ENCODE data around the gene ZAR1. TPM values are rescaled to one million over a fixed set of nuclear protein-coding genes. Genes with fewer than 3 reads are reported as not detected.

Gene ZAR1
- total RNA-seq, 1 donor from 2014 or later, result not detected

DNA sequence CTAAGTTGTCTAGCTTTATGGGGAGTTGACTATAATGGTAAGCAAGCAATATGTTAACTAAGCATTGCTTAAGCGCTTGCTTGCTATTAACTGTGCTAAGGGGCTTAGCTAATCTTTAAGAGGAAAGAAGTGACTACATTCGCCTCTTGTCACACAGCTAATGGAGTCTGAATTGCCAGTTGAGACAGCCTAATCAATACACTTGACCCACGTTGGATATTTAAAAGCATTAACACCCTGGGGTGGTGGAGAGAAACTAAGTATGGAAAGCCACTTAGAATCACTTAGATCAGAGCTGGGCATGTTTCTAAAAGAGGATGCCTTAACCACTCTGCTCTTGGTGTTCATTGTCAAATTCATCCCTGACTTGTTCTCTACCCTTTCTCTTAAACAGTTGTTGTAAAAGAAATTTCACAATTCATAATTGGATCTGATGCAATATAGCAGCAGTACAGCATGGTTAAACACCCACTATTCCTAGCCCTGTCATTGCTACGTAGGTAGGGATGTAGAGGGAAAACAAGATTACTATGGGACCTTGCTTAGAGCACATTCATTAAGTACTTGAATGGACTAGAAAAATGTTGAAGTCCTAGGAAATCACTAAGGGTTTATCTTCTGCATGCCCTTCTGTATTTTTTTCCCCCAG lies 3.5 kb downstream of the ZAR1 start:
- Mint-ChIP-seq H3K4me3 (ENCODE audit: unreplicated experiment) (no peak overlapping the region), H3K27me3 (ENCODE audit: unreplicated experiment) (peaks cover 33% of the 10 kb centered on the region), H3K36me3 (ENCODE audit: unreplicated experiment) (peaks cover 6% of the 10 kb centered on the region), H3K27ac (ENCODE audit: unreplicated experiment) (no peak overlapping the region), H3K9me3 (ENCODE audit: unreplicated experiment) (no peaks in the 10 kb centered on the region), H3K4me1 (ENCODE audit: unreplicated experiment) (no peaks in the 10 kb centered on the region)
- TF ChIP-seq, protein P1, sequence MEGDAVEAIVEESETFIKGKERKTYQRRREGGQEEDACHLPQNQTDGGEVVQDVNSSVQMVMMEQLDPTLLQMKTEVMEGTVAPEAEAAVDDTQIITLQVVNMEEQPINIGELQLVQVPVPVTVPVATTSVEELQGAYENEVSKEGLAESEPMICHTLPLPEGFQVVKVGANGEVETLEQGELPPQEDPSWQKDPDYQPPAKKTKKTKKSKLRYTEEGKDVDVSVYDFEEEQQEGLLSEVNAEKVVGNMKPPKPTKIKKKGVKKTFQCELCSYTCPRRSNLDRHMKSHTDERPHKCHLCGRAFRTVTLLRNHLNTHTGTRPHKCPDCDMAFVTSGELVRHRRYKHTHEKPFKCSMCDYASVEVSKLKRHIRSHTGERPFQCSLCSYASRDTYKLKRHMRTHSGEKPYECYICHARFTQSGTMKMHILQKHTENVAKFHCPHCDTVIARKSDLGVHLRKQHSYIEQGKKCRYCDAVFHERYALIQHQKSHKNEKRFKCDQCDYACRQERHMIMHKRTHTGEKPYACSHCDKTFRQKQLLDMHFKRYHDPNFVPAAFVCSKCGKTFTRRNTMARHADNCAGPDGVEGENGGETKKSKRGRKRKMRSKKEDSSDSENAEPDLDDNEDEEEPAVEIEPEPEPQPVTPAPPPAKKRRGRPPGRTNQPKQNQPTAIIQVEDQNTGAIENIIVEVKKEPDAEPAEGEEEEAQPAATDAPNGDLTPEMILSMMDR (IDR thresholded peaks at IDR 0.05), result no peak
- no peak for DNase-seq (ENCODE audit: extremely low spot score, unreplicated experiment)

DNA sequence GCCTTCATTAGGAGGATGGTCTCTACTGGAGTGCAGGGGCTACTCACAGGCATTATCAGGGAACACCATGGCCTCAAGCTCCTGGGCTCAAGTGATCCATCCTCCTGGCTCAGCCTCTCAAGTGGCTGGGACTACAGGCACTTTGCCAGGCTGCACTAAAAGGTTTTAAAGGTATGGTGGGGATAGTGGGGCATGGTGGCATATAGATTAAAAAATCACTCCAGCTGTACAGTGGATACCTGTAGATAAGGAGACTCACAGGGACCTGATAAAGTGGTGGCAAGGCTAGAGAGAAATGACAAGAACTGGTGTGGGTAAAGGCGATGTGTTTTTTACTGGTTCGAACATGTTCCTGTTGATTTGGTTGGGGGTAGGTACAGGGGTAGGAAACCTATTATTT lies 5.9 kb downstream of the ZAR1 start:
- H3K36me3 Mint-ChIP-seq (ENCODE audit: unreplicated experiment), result peaks cover 20% of the 10 kb centered on the region
- H3K9me3 Mint-ChIP-seq (ENCODE audit: unreplicated experiment), result no peaks in the 10 kb centered on the region
- no peak overlapping the region for H3K27ac Mint-ChIP-seq (ENCODE audit: unreplicated experiment)
- no peak for DNase-seq (ENCODE audit: extremely low spot score, unreplicated experiment)
- H3K4me3 Mint-ChIP-seq (ENCODE audit: unreplicated experiment), result no peak overlapping the region
- H3K27me3 Mint-ChIP-seq (ENCODE audit: unreplicated experiment), result peaks cover 20% of the 10 kb centered on the region
- TF ChIP-seq, protein P1 (IDR thresholded peaks at IDR 0.05), result no peak
- H3K4me1 Mint-ChIP-seq (ENCODE audit: unreplicated experiment), result no peaks in the 10 kb centered on the region

DNA sequence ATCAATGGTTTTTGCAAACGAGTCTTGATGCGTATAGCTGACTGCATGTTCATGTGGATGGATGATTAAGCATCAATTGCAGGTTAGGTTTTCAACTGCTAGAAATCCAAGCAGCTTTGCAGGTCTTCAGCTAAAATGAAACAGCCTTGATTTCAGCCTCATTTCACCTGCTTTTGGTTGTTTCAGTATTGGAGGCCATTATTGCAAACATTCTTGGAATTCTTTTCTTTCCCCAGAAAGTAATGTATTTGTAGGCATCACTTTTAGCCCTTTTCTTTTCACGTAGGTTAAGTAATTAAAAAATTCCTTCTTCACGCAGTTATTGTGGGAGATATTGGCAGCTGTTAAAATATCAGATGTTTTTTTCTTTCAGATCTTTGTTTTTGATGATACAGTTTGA lies 8.8 kb downstream of the ZAR1 start:
- Mint-ChIP-seq H3K4me1 (ENCODE audit: unreplicated experiment) (no peaks in the 10 kb centered on the region), H3K9me3 (ENCODE audit: unreplicated experiment) (no peaks in the 10 kb centered on the region), H3K36me3 (ENCODE audit: unreplicated experiment) (peaks cover 26% of the 10 kb centered on the region), H3K27ac (ENCODE audit: unreplicated experiment) (no peak overlapping the region), H3K27me3 (ENCODE audit: unreplicated experiment) (peaks cover 3% of the 10 kb centered on the region), H3K4me3 (ENCODE audit: unreplicated experiment) (no peak overlapping the region)
- no peak for DNase-seq (ENCODE audit: extremely low spot score, unreplicated experiment)
- TF ChIP-seq, protein P1 (IDR thresholded peaks at IDR 0.05), result no peak

DNA sequence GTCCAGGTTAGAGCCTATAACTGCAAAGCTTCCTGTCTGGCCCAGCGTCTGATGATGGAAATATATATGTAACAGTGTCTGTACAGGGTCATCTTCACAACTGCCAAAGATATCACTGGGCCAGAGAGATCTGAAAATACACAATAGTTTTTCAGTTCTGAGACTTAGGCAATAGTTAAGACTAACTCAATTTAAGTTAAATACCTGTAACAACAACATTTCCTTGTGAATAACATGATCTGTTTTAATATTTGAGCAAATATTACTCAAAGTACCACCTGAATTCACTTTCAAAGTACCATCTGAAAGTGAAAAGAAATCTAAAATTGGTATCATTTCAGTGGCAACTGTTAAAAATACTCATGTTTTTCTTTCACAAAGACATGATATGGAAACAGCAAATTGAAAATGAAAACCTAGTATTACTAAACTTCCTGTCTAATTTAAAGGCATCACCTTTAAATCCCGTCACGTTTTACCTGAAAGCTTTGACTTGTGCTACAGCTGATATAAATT lies 9.6 kb downstream of the ZAR1 start:
- H3K9me3 Mint-ChIP-seq (ENCODE audit: unreplicated experiment), result no peaks in the 10 kb centered on the region
- TF ChIP-seq, protein P1 (IDR thresholded peaks at IDR 0.05), result no peak
- H3K27me3 Mint-ChIP-seq (ENCODE audit: unreplicated experiment), result no peaks in the 10 kb centered on the region
- H3K4me1 Mint-ChIP-seq (ENCODE audit: unreplicated experiment), result no peaks in the 10 kb centered on the region
- DNase-seq (ENCODE audit: extremely low spot score, unreplicated experiment), result no peak
- H3K4me3 Mint-ChIP-seq (ENCODE audit: unreplicated experiment), result no peak overlapping the region
- peaks cover 26% of the 10 kb centered on the region for H3K36me3 Mint-ChIP-seq (ENCODE audit: unreplicated experiment)
- no peak overlapping the region for H3K27ac Mint-ChIP-seq (ENCODE audit: unreplicated experiment)

DNA sequence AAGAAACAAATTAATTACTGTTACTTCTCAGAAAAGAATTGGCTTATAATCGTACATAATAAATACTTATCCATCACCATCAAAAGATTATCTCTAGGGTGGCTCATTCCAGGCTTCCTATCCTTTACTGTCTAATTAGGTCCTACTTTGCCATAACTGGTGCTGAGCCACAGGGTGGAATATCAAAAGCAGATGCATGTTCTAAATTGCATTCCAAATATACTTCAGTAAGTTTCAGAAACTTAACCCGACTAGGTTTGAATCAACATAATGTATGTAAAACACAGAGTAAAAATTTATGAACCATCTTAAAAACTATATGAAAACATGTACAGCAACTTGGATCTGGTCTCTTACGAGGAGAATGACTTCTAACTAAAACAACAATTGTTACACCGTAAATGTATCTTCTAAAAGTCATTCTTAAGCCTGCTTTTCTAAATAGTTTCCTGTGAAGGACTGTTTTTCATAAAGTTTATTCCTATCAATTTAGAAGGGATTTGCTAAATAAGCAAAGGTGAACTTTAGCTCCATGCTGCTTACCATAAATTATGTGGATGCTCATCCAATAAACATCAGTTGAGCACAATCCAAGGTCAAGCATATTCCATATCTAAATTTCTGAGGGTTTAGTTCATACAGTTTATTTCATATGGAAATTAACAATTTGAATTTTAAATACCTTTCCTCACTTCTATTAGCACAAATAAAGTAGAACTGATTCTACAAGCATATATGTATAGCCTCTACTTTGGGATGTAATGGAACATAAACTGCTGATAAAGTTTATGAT lies 13.4 kb downstream of the ZAR1 start:
- no peak overlapping the region for H3K4me3 Mint-ChIP-seq (ENCODE audit: unreplicated experiment)
- no peak for DNase-seq (ENCODE audit: extremely low spot score, unreplicated experiment)
- TF ChIP-seq, protein P1 (IDR thresholded peaks at IDR 0.05), result no peak
- H3K27me3 Mint-ChIP-seq (ENCODE audit: unreplicated experiment), result no peaks in the 10 kb centered on the region
- H3K9me3 Mint-ChIP-seq (ENCODE audit: unreplicated experiment), result no peaks in the 10 kb centered on the region
- H3K27ac Mint-ChIP-seq (ENCODE audit: unreplicated experiment), result no peak overlapping the region
- peaks cover 27% of the 10 kb centered on the region for H3K36me3 Mint-ChIP-seq (ENCODE audit: unreplicated experiment)
- peaks cover 4% of the 10 kb centered on the region for H3K4me1 Mint-ChIP-seq (ENCODE audit: unreplicated experiment)

All from osteocyte (in vitro differentiated cells).